GM21390 (cell line): ENCODE measurements around the gene SLCO3A1.

Experiments used
- ATAC-seq: cut with Tn5 transposase; IDR thresholded peaks from one replicate; pipeline ENCODE4 v1.9.1; 2021; ENCODE audit not compliant: unreplicated experiment

The SLCO3A1 gene

GRCh38 chr15:91909111-91909510, 55.6 kb downstream of the SLCO3A1 start:
- no peak for ATAC-seq

GRCh38 chr15:91909574-91909973, 56.1 kb downstream of the SLCO3A1 start:
- no peak for ATAC-seq

GRCh38 chr15:91911844-91912243, 58.3 kb downstream of the SLCO3A1 start:
- no peak for ATAC-seq

GRCh38 chr15:91912336-91912735, 58.8 kb downstream of the SLCO3A1 start:
- no peak for ATAC-seq

GRCh38 chr15:91913560-91913959, 60.1 kb downstream of the SLCO3A1 start:
- ATAC-seq: no peak

GRCh38 chr15:91915576-91915975, 62.1 kb downstream of the SLCO3A1 start:
- ATAC-seq: no peak

GRCh38 chr15:91916051-91916450, 62.5 kb downstream of the SLCO3A1 start:
- no peak for ATAC-seq

- ATAC-seq: no peak
Observed at GRCh38 chr15:91917686-91918360, 64.3 kb downstream of the SLCO3A1 start.

GRCh38 chr15:91919014-91919534, 65.6 kb downstream of the SLCO3A1 start:
- no peak for ATAC-seq

- ATAC-seq: no peak
Observed at GRCh38 chr15:91921188-91921842, 67.8 kb downstream of the SLCO3A1 start.

GRCh38 chr15:91921843-91922198, 68.3 kb downstream of the SLCO3A1 start:
- no peak for ATAC-seq

- ATAC-seq: no peak
Observed at GRCh38 chr15:91922646-91923547, 69.4 kb downstream of the SLCO3A1 start.

GRCh38 chr15:91924183-91924582, 70.7 kb downstream of the SLCO3A1 start:
- ATAC-seq: no peak

- ATAC-seq: no peak
Observed at GRCh38 chr15:91924837-91925495, 71.5 kb downstream of the SLCO3A1 start.

- ATAC-seq: no peak
Observed at GRCh38 chr15:91925794-91926193, 72.3 kb downstream of the SLCO3A1 start.

GRCh38 chr15:91926908-91927270, 73.4 kb downstream of the SLCO3A1 start:
- no peak for ATAC-seq

GRCh38 chr15:91927585-91927984, 74.1 kb downstream of the SLCO3A1 start:
- no peak for ATAC-seq

- ATAC-seq: no peak
Observed at GRCh38 chr15:91928675-91929074, 75.2 kb downstream of the SLCO3A1 start.

- no peak for ATAC-seq
Observed at GRCh38 chr15:91929509-91929908, 76.0 kb downstream of the SLCO3A1 start.

- ATAC-seq: no peak
Observed at GRCh38 chr15:91930092-91930491, 76.6 kb downstream of the SLCO3A1 start.

- no peak for ATAC-seq
Observed at GRCh38 chr15:91936182-91936775, 82.8 kb downstream of the SLCO3A1 start.
